K562 (cell line): ENCODE measurements around the gene HTR4. TPM values are rescaled to one million over a fixed set of nuclear protein-coding genes. Genes with fewer than 3 reads are reported as not detected.

Source experiments
- BHLHE40 ChIP-seq: IDR thresholded peaks from 2 replicates; pipeline ENCODE4 v1.6.1; 2011; ENCODE audit warnings: low read length, improper control_type of control experiment
- DEAF1 ChIP-seq: fragments of 450-650 bp; formaldehyde crosslinking; IDR thresholded peaks from 2 replicates; pipeline ENCODE4 v1.4.0; 2020; ENCODE audit warnings: mild to moderate bottlenecking, moderate library complexity
- HMGN3 ChIP-seq: IDR thresholded peaks from 2 replicates; pipeline ENCODE4 v1.6.1; 2011; ENCODE audit warnings: borderline replicate concordance, low read depth, mild to moderate bottlenecking, mixed read lengths, low read length; ENCODE audit not compliant: insufficient read length; ENCODE audit errors: extremely low read depth
- POLR2H ChIP-seq: IDR thresholded peaks from 2 replicates; pipeline ENCODE4 v1.6.1; 2016; ENCODE audit warnings: missing genetic modification characterization, low read depth, mild to moderate bottlenecking, control low read depth, missing compliant biosample characterization, moderate library complexity
- TCF3 ChIP-seq: sonication (generic); formaldehyde crosslinking; IDR thresholded peaks from 2 replicates; pipeline ENCODE4 v1.4.0; 2020; ENCODE audit warnings: mild to moderate bottlenecking, missing genetic modification reagents
- ZBTB40 ChIP-seq, 2 experiments: fragments of 450-650 bp in 1 of 2; sonication (generic) in 1 of 2; formaldehyde crosslinking in 1 of 2; IDR thresholded peaks; 2 replicates each; pipeline versions ENCODE4 v1.7.1 to v1.9.0; 2016 to 2022; ENCODE audit warnings: inconsistent platforms in 1 of 2, mild to moderate bottlenecking in 1 of 2, missing genetic modification reagents in 1 of 2
- ZNF263 ChIP-seq: sonication (generic); formaldehyde crosslinking; IDR thresholded peaks from 2 replicates; pipeline ENCODE4 v1.8.0; 2022; ENCODE audit warnings: mild to moderate bottlenecking, missing genetic modification reagents, borderline replicate concordance
- polyA plus RNA-seq, 8 experiments: library from polyadenylated mRNA; depleted of rRNA in 4 of 8; stranded (reverse) in 5 of 8; unstranded in 3 of 8; fragments of >200 nt; fragmentation: Nextera tagmentation in 2 of 8; fragmentation: Illumina TruSeq in 1 of 8; extraction: Ambion mirVana in 2 of 8; extraction: Trizol in 1 of 8; gene quantifications; 2 replicates each; pipeline versions ENCODE4 v1.2.1 to v1.2.3, GENCODE V29; 2011 to 2014; ENCODE audit warnings: inconsistent platforms in 1 of 8, missing spikeins in 1 of 8
- total RNA-seq, 7 experiments: library from RNA; depleted of rRNA in 6 of 7; stranded (reverse); fragments of >200 nt in 6 of 7; fragmentation: Illumina TruSeq in 2 of 7; extraction: Trizol in 2 of 7; gene quantifications; 2 replicates each; pipeline versions ENCODE4 v1.2.1 to v1.2.3, GENCODE V29; 2011 to 2021; ENCODE audit warnings: low replicate concordance in 1 of 7
- TF ChIP-seq, protein P1 (sequence below): fragments of 450-650 bp; IDR thresholded peaks from 2 replicates; pipeline ENCODE4 v1.6.1; 2016; ENCODE audit warnings: low read depth

HTR4 gene
- total and polyA plus RNA-seq, 9 of the 15 experiments (the other 6 are each of a cell fraction or from before 2014, with no cell fraction given), result 0.13 TPM; not detected in 8

DNA sequence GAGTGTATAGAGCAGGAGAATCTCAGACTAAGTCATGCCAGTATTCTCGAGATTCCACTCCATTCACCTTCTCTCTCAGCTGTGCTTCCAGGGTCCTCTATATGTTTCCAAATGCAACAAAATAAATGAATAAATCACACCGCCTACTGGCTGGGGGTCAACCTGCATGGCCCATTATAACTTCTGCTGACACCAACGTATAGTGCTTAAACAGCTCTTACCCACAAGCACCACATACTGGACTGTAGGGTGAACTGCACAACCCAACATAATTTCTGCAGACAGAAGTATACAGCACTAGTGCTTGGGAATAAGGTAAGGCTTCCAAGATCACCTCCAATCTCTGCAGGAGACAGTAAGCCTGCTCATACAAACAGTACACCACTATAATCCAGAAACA, 33.1 kb upstream of the HTR4 start (continued):
- TF ChIP-seq, protein P1, sequence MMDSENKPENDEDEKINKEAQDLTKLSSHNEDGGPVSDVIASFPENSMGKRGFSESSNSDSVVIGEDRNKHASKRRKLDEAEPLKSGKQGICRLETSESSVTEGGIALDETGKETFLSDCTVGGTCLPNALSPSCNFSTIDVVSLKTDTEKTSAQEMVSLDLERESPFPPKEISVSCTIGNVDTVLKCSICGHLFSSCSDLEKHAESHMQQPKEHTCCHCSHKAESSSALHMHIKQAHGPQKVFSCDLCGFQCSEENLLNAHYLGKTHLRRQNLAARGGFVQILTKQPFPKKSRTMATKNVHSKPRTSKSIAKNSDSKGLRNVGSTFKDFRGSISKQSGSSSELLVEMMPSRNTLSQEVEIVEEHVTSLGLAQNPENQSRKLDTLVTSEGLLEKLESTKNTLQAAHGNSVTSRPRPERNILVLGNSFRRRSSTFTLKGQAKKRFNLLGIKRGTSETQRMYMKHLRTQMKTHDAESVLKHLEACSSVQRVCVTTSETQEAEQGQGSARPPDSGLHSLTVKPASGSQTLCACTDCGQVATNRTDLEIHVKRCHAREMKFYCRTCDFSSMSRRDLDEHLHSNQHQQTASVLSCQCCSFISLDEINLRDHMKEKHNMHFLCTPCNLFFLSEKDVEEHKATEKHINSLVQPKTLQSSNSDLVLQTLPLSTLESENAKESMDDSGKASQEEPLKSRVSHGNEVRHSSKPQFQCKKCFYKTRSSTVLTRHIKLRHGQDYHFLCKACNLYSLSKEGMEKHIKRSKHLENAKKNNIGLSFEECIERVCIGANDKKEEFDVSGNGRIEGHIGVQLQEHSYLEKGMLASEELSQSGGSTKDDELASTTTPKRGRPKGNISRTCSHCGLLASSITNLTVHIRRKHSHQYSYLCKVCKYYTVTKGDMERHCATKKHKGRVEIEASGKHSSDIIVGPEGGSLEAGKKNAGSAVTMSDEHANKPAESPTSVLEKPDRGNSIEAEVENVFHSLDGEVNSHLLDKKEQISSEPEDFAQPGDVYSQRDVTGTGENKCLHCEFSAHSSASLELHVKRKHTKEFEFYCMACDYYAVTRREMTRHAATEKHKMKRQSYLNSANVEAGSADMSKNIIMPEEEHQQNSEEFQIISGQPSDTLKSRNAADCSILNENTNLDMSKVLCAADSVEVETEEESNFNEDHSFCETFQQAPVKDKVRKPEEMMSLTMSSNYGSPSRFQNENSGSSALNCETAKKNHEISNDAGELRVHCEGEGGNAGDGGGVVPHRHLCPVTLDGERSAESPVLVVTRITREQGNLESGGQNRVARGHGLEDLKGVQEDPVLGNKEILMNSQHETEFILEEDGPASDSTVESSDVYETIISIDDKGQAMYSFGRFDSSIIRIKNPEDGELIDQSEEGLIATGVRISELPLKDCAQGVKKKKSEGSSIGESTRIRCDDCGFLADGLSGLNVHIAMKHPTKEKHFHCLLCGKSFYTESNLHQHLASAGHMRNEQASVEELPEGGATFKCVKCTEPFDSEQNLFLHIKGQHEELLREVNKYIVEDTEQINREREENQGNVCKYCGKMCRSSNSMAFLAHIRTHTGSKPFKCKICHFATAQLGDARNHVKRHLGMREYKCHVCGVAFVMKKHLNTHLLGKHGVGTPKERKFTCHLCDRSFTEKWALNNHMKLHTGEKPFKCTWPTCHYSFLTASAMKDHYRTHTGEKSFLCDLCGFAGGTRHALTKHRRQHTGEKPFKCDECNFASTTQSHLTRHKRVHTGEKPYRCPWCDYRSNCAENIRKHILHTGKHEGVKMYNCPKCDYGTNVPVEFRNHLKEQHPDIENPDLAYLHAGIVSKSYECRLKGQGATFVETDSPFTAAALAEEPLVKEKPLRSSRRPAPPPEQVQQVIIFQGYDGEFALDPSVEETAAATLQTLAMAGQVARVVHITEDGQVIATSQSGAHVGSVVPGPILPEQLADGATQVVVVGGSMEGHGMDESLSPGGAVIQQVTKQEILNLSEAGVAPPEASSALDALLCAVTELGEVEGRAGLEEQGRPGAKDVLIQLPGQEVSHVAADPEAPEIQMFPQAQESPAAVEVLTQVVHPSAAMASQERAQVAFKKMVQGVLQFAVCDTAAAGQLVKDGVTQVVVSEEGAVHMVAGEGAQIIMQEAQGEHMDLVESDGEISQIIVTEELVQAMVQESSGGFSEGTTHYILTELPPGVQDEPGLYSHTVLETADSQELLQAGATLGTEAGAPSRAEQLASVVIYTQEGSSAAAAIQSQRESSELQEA, result no peak
- TF ChIP-seq TCF3 (CRISPR knock-in tag), result no peak
- no peak for TF ChIP-seq POLR2H (tag)
- TF ChIP-seq ZNF263, result no peak
- TF ChIP-seq BHLHE40, result peak; percentile 8; the same call in 1 of the 2 replicates
- TF ChIP-seq DEAF1, result peak; percentile 61
- TF ChIP-seq HMGN3, result no peak
- no peak for TF ChIP-seq ZBTB40 (IDR thresholded peaks at IDR 0.05)
- no peak for TF ChIP-seq ZBTB40 (CRISPR knock-in tag; IDR thresholded peaks at IDR 0.05)
